ENCODE data around the gene MRPL16.

MRPL16 gene

DNA sequence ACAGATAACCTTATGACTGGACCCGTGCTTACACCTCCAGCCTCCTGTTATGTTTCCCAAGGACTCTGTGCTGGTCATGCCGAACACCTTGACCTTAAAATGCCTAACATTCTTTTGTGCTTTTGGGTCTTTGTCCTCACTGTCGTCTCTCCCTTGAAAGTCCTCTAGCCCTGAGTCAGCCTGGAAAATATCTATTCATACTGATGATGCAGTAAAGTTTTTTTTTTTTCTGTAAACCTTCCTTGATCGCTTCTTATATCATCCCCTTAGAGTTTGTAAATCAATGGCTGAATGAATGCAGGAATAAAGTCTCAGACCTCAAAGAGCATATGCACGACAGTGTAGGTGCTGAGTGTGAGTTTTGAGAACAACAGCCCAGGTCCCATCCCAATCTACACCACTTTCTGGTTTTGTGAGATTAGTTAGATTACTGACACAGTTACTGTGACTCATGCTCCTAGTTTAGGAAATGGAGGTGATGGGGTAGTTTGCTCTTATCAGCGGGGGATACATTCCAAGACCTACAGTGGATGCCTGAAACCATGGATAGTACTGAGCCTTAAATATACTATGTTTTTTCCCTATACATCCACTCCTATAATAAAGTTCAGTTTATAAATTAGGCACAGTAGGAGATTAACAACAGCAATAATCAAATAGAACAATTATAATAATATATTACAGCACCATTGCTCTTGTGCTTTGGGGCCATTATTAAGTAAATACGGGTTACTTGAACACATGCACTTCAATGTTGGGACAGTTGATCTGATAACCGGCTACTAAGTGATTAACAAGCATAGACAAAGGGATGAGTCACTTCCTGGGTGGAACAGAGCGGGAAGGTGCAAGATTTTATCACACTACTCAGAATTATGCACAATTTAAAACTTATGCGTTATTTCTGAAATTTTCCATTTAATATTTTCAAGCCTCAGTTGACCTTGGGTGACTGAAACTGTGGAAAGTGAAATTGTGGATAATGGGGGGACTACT, 47.2 kb upstream of the MRPL16 start:
- ChIA-PET CTCF (no interaction called here), POLR2A (no interaction called here)
- no peak overlapping the region for H3K27ac ChIP-seq (ENCODE audit: extremely low read depth, low read depth, low read length)
- H3K36me3 ChIP-seq (ENCODE audit: control insufficient read depth in 2 of 2, insufficient read depth in 1 of 2, low read length in 2 of 2): no peaks in the 10 kb centered on the region
- H3K9me3 ChIP-seq (ENCODE audit: control insufficient read depth, insufficient read depth, low read depth, low read length): no peaks in the 10 kb centered on the region
- no peaks in the 10 kb centered on the region for H3K4me1 ChIP-seq (ENCODE audit: control insufficient read depth, insufficient read depth, low read length)
- no peak overlapping the region for H3K4me3 ChIP-seq (ENCODE audit: low read depth, low read length)
- TF ChIP-seq ZNF600 (tag by site-specific recombination; IDR thresholded peaks at IDR 0.05): no peak
- TF ChIP-seq ZNF48 (tag by site-specific recombination; IDR thresholded peaks at IDR 0.05): no peak
- no peak for TF ChIP-seq ZNF571 (tag by site-specific recombination; IDR thresholded peaks at IDR 0.05)
- no peak for TF ChIP-seq ZNF157 (tag by site-specific recombination; IDR thresholded peaks at IDR 0.05)
- TF ChIP-seq, protein P1, sequence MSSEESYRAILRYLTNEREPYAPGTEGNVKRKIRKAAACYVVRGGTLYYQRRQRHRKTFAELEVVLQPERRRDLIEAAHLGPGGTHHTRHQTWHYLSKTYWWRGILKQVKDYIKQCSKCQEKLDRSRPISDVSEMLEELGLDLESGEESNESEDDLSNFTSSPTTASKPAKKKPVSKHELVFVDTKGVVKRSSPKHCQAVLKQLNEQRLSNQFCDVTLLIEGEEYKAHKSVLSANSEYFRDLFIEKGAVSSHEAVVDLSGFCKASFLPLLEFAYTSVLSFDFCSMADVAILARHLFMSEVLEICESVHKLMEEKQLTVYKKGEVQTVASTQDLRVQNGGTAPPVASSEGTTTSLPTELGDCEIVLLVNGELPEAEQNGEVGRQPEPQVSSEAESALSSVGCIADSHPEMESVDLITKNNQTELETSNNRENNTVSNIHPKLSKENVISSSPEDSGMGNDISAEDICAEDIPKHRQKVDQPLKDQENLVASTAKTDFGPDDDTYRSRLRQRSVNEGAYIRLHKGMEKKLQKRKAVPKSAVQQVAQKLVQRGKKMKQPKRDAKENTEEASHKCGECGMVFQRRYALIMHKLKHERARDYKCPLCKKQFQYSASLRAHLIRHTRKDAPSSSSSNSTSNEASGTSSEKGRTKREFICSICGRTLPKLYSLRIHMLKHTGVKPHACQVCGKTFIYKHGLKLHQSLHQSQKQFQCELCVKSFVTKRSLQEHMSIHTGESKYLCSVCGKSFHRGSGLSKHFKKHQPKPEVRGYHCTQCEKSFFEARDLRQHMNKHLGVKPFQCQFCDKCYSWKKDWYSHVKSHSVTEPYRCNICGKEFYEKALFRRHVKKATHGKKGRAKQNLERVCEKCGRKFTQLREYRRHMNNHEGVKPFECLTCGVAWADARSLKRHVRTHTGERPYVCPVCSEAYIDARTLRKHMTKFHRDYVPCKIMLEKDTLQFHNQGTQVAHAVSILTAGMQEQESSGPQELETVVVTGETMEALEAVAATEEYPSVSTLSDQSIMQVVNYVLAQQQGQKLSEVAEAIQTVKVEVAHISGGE (tag by site-specific recombination; conservative IDR thresholded peaks at IDR 0.05; ENCODE audit: low read depth): no peak
- no peak for TF ChIP-seq HOXD13 (CRISPR knock-in tag; IDR thresholded peaks at IDR 0.05; ENCODE audit: borderline replicate concordance)
- TF ChIP-seq ZNF654 (tag by site-specific recombination; IDR thresholded peaks at IDR 0.05; ENCODE audit: low read depth): no peak
- TF ChIP-seq ZNF626 (tag by site-specific recombination; IDR thresholded peaks at IDR 0.05): no peak
- no peak for TF ChIP-seq ZNF610 (tag by site-specific recombination; IDR thresholded peaks at IDR 0.05; ENCODE audit: borderline replicate concordance)
- no peak for TF ChIP-seq ZNF529 (tag by site-specific recombination; IDR thresholded peaks at IDR 0.05; ENCODE audit: insufficient replicate concordance)
- no peak for TF ChIP-seq ZNF426 (tag by site-specific recombination; IDR thresholded peaks at IDR 0.05)
- no peak for TF ChIP-seq ZNF211 (tag by site-specific recombination; IDR thresholded peaks at IDR 0.05; ENCODE audit: low read depth)
- TF ChIP-seq, protein P2, sequence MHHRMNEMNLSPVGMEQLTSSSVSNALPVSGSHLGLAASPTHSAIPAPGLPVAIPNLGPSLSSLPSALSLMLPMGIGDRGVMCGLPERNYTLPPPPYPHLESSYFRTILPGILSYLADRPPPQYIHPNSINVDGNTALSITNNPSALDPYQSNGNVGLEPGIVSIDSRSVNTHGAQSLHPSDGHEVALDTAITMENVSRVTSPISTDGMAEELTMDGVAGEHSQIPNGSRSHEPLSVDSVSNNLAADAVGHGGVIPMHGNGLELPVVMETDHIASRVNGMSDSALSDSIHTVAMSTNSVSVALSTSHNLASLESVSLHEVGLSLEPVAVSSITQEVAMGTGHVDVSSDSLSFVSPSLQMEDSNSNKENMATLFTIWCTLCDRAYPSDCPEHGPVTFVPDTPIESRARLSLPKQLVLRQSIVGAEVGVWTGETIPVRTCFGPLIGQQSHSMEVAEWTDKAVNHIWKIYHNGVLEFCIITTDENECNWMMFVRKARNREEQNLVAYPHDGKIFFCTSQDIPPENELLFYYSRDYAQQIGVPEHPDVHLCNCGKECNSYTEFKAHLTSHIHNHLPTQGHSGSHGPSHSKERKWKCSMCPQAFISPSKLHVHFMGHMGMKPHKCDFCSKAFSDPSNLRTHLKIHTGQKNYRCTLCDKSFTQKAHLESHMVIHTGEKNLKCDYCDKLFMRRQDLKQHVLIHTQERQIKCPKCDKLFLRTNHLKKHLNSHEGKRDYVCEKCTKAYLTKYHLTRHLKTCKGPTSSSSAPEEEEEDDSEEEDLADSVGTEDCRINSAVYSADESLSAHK (tag by site-specific recombination; IDR thresholded peaks at IDR 0.05): no peak
- no peak for TF ChIP-seq ZBTB20 (tag by site-specific recombination; IDR thresholded peaks at IDR 0.05)
- TF ChIP-seq, protein P3, sequence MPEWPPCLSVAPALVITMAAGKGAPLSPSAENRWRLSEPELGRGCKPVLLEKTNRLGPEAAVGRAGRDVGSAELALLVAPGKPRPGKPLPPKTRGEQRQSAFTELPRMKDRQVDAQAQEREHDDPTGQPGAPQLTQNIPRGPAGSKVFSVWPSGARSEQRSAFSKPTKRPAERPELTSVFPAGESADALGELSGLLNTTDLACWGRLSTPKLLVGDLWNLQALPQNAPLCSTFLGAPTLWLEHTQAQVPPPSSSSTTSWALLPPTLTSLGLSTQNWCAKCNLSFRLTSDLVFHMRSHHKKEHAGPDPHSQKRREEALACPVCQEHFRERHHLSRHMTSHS (tag by site-specific recombination; IDR thresholded peaks at IDR 0.05): no peak

DNA sequence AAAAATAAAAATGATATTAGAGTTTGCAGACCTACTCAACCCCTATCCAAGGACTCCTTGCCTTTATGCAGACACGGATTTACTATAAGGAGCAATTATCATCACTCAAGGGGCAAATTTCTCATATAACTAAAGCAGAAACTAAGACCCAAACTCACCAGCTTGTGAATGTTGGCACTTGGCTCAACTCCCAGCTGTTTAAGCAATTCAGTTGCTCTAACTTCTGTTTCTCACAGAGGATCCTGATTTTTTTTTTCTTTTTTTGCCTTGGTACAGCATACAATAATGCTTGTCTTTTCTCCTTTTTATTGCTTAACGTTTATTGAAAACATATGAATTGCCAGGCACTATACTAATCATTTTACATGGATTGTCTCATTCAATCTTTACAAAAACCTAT, 44.3 kb upstream of the MRPL16 start:
- Histone ChIP-seq H3K9me3 (ENCODE audit: control insufficient read depth, insufficient read depth, low read depth, low read length) (no peaks in the 10 kb centered on the region), H3K4me3 (ENCODE audit: low read depth, low read length) (no peak overlapping the region), H3K4me1 (ENCODE audit: control insufficient read depth, insufficient read depth, low read length) (no peaks in the 10 kb centered on the region), H3K27ac (ENCODE audit: extremely low read depth, low read depth, low read length) (no peak overlapping the region), H3K36me3 (ENCODE audit: control insufficient read depth in 2 of 2, insufficient read depth in 1 of 2, low read length in 2 of 2) (no peaks in the 10 kb centered on the region)
- ChIA-PET POLR2A (no interaction called here), CTCF (no interaction called here)
- TF ChIP-seq, protein P4, sequence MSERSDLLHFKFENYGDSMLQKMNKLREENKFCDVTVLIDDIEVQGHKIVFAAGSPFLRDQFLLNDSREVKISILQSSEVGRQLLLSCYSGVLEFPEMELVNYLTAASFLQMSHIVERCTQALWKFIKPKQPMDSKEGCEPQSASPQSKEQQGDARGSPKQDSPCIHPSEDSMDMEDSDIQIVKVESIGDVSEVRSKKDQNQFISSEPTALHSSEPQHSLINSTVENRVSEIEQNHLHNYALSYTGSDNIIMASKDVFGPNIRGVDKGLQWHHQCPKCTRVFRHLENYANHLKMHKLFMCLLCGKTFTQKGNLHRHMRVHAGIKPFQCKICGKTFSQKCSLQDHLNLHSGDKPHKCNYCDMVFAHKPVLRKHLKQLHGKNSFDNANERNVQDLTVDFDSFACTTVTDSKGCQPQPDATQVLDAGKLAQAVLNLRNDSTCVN (tag by site-specific recombination; optimal IDR thresholded peaks at IDR 0.05): no peak
- TF ChIP-seq ZBTB20 (tag by site-specific recombination; IDR thresholded peaks at IDR 0.05) (no peak), ZNF791 (tag by site-specific recombination; IDR thresholded peaks at IDR 0.05) (no peak), ZNF623 (tag by site-specific recombination; IDR thresholded peaks at IDR 0.05) (no peak), ZNF239 (tag by site-specific recombination; IDR thresholded peaks at IDR 0.05) (no peak), ZNF621 (tag by site-specific recombination; IDR thresholded peaks at IDR 0.05) (no peak)
- TF ChIP-seq, protein P5, sequence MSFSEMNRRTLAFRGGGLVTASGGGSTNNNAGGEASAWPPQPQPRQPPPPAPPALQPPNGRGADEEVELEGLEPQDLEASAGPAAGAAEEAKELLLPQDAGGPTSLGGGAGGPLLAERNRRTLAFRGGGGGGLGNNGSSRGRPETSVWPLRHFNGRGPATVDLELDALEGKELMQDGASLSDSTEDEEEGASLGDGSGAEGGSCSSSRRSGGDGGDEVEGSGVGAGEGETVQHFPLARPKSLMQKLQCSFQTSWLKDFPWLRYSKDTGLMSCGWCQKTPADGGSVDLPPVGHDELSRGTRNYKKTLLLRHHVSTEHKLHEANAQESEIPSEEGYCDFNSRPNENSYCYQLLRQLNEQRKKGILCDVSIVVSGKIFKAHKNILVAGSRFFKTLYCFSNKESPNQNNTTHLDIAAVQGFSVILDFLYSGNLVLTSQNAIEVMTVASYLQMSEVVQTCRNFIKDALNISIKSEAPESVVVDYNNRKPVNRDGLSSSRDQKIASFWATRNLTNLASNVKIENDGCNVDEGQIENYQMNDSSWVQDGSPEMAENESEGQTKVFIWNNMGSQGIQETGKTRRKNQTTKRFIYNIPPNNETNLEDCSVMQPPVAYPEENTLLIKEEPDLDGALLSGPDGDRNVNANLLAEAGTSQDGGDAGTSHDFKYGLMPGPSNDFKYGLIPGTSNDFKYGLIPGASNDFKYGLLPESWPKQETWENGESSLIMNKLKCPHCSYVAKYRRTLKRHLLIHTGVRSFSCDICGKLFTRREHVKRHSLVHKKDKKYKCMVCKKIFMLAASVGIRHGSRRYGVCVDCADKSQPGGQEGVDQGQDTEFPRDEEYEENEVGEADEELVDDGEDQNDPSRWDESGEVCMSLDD (tag by site-specific recombination; IDR thresholded peaks at IDR 0.05): no peak
- TF ChIP-seq, protein P6, sequence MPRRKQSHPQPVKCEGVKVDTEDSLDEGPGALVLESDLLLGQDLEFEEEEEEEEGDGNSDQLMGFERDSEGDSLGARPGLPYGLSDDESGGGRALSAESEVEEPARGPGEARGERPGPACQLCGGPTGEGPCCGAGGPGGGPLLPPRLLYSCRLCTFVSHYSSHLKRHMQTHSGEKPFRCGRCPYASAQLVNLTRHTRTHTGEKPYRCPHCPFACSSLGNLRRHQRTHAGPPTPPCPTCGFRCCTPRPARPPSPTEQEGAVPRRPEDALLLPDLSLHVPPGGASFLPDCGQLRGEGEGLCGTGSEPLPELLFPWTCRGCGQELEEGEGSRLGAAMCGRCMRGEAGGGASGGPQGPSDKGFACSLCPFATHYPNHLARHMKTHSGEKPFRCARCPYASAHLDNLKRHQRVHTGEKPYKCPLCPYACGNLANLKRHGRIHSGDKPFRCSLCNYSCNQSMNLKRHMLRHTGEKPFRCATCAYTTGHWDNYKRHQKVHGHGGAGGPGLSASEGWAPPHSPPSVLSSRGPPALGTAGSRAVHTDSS (tag by site-specific recombination; IDR thresholded peaks at IDR 0.05): no peak

Measured in HEK293 (cell line).